ENCODE data around the gene UTP20.
"Not testable (repeated sequence)": the region's sequence is repeated elsewhere in the genome, so short reads cannot be mapped to it uniquely, and the experiment has no call there.

UTP20 gene

GRCh38 chr12:101327051-101327450 lies 47.1 kb downstream of the UTP20 start:
- DNase-seq (ENCODE audit: low read depth, low spot score) = no peak

GRCh38 chr12:101327546-101327945 lies 47.6 kb downstream of the UTP20 start:
- no peak for DNase-seq (ENCODE audit: low read depth, low spot score)

- no peak for DNase-seq (ENCODE audit: low read depth, low spot score)
These were observed 49.0 kb downstream of the UTP20 start for GRCh38 chr12:101328917-101329316.

GRCh38 chr12:101330631-101331030 lies 50.7 kb downstream of the UTP20 start:
- DNase-seq (ENCODE audit: low read depth, low spot score) = no peak

GRCh38 chr12:101336437-101336836 lies 56.5 kb downstream of the UTP20 start:
- DNase-seq (ENCODE audit: low read depth, low spot score) = no peak

GRCh38 chr12:101338087-101338486 lies 58.2 kb downstream of the UTP20 start:
- DNase-seq (ENCODE audit: low read depth, low spot score) = no peak

- no peak for DNase-seq (ENCODE audit: low read depth, low spot score)
These were observed 64.0 kb downstream of the UTP20 start for GRCh38 chr12:101343893-101344292.

- no peak for DNase-seq (ENCODE audit: low read depth, low spot score)
These were observed 71.8 kb downstream of the UTP20 start for GRCh38 chr12:101351682-101352081.

GRCh38 chr12:101356794-101357193 lies 76.9 kb downstream of the UTP20 start:
- no peak for DNase-seq (ENCODE audit: low read depth, low spot score)

- DNase-seq (ENCODE audit: low read depth, low spot score) = no peak
These were observed 81.5 kb downstream of the UTP20 start for GRCh38 chr12:101361455-101361854.

- DNase-seq (ENCODE audit: low read depth, low spot score) = no peak
These were observed 88.1 kb downstream of the UTP20 start for GRCh38 chr12:101368016-101368415.

GRCh38 chr12:101372431-101372830 lies 92.5 kb downstream of the UTP20 start:
- no peak for DNase-seq (ENCODE audit: low read depth, low spot score)

- DNase-seq (ENCODE audit: low read depth, low spot score) = no peak
These were observed 95.7 kb downstream of the UTP20 start for GRCh38 chr12:101375573-101375972.

- no peak for DNase-seq (ENCODE audit: low read depth, low spot score)
These were observed 99.2 kb downstream of the UTP20 start for GRCh38 chr12:101379149-101379548.

GRCh38 chr12:101391181-101391580 lies 111.3 kb downstream of the UTP20 start:
- DNase-seq (ENCODE audit: low read depth, low spot score) = not testable (repeated sequence)

- no peak for DNase-seq (ENCODE audit: low read depth, low spot score)
These were observed 127.1 kb downstream of the UTP20 start for GRCh38 chr12:101407049-101407435.

- peak; percentile 58 for DNase-seq (ENCODE audit: low read depth, low spot score)
These were observed 127.8 kb downstream of the UTP20 start, which contains the start of gene ARL1 for GRCh38 chr12:101407436-101408345. Gene ARL1 (minus strand): TSS chr12:101407772. CDS start chr12:101407645, 127 bp downstream.

GRCh38 chr12:101410169-101410568 lies 130.3 kb downstream of the UTP20 start:
- DNase-seq (ENCODE audit: low read depth, low spot score) = not testable (repeated sequence)

GRCh38 chr12:101414533-101415119 lies 134.7 kb downstream of the UTP20 start:
- no peak for DNase-seq (ENCODE audit: low read depth, low spot score)

- no peak for DNase-seq (ENCODE audit: low read depth, low spot score)
These were observed 135.3 kb downstream of the UTP20 start for GRCh38 chr12:101415228-101415627.

GRCh38 chr12:101422066-101422465 lies 142.2 kb downstream of the UTP20 start:
- DNase-seq (ENCODE audit: low read depth, low spot score) = not testable (repeated sequence)

GRCh38 chr12:101424620-101425019 lies 144.7 kb downstream of the UTP20 start:
- DNase-seq (ENCODE audit: low read depth, low spot score) = no peak

- no peak for DNase-seq (ENCODE audit: low read depth, low spot score)
These were observed 150.6 kb downstream of the UTP20 start for GRCh38 chr12:101430456-101430855.
